SU-DHL-6 (cell line): ENCODE measurements around the gene RAVER2.
"Not testable (repeated sequence)": the region's sequence is repeated elsewhere in the genome, so short reads cannot be mapped to it uniquely, and the experiment has no call there.

Source experiments
- H2AFZ ChIP-seq: fragments of 200-600 bp; sonication (generic); 2 replicates; pipeline ENCODE4 v1.6.1; 2014; ENCODE audit warnings: low read depth, mild to moderate bottlenecking, moderate library complexity, mixed read lengths, antibody characterized with exemption, low read length; ENCODE audit not compliant: severe bottlenecking
- H3F3A ChIP-seq: fragments of 200-600 bp; shearing (Covaris generic); 2 replicates; pipeline ENCODE4 v1.6.0; 2016; ENCODE audit warnings: antibody characterized with exemption, mild to moderate bottlenecking; ENCODE audit not compliant: insufficient read depth
- H3K27ac ChIP-seq: fragments of 200-600 bp; sonication (generic); 2 replicates; pipeline ENCODE4 v1.5.1; 2016; ENCODE audit warnings: low read depth, mild to moderate bottlenecking, low read length, moderate library complexity, mixed read lengths
- H3K27me3 ChIP-seq: fragments of 200-600 bp; sonication (generic), shearing (Covaris generic); 2 replicates; pipeline ENCODE4 v1.6.0; 2014; ENCODE audit warnings: mild to moderate bottlenecking, low read length
- H3K36me3 ChIP-seq: fragments of 200-600 bp; sonication (generic); 2 replicates; pipeline ENCODE4 v1.6.1; 2014; ENCODE audit warnings: mild to moderate bottlenecking, low read length, mixed read lengths
- H3K4me2 ChIP-seq: fragments of 300-600, 200-600 bp; shearing (Covaris generic), sonication (generic); 2 replicates; pipeline ENCODE4 v1.6.0; 2014; ENCODE audit warnings: low read length, low read depth, mild to moderate bottlenecking; ENCODE audit not compliant: poor library complexity, severe bottlenecking
- H3K4me3 ChIP-seq: fragments of 200-600 bp; sonication (generic); 2 replicates; pipeline ENCODE4 v1.5.1; 2014; ENCODE audit warnings: antibody characterized with exemption, low read length, mild to moderate bottlenecking, mixed read lengths; ENCODE audit not compliant: insufficient read depth, poor library complexity, severe bottlenecking
- H3K79me2 ChIP-seq: fragments of 200-600 bp; sonication (generic); 2 replicates; pipeline ENCODE4 v1.6.1; 2014; ENCODE audit warnings: mild to moderate bottlenecking, low read length, moderate library complexity; ENCODE audit not compliant: insufficient read depth
- H3K9ac ChIP-seq: fragments of 200-600 bp; sonication (generic); 2 replicates; pipeline ENCODE4 v1.7.0; 2014; ENCODE audit warnings: mild to moderate bottlenecking, low read length
- H3K9me2 ChIP-seq: fragments of 200-600 bp; sonication (generic); replicated peaks from 2 replicates; pipeline ENCODE4 v1.6.1; 2014; ENCODE audit warnings: low read length; ENCODE audit not compliant: insufficient read depth
- H3K9me3 ChIP-seq: fragments of 200-600 bp; sonication (generic); 2 replicates; pipeline ENCODE4 v1.6.1; 2014; ENCODE audit warnings: low read length, mixed read lengths; ENCODE audit not compliant: insufficient read depth
- H4K20me1 ChIP-seq: fragments of 200-600 bp; sonication (generic); 2 replicates; pipeline ENCODE4 v1.6.1; 2014; ENCODE audit warnings: low read depth, mild to moderate bottlenecking, antibody characterized with exemption, low read length, moderate library complexity, mixed read lengths
- CTCF ChIP-seq: fragments of 200-600 bp; sonication (generic); IDR thresholded peaks from one replicate; pipeline ENCODE4 v1.5.1; 2017; ENCODE audit warnings: antibody characterized with exemption, mild to moderate bottlenecking, low read length, moderate library complexity; ENCODE audit not compliant: insufficient read depth, poor library complexity, severe bottlenecking
- EZH2phosphoT487 ChIP-seq: fragments of 200-600 bp; sonication (generic), shearing (Covaris generic); conservative IDR thresholded peaks from 2 replicates; pipeline ENCODE4 v1.6.1; 2018; ENCODE audit warnings: mild to moderate bottlenecking, antibody characterized with exemption, low read length, moderate library complexity, mixed read lengths

Gene RAVER2

GRCh38 chr1:64814427-64814826, 69.6 kb downstream of the RAVER2 start:
- H3F3A ChIP-seq, result no peaks in the 10 kb centered on the region
- no peak overlapping the region for H3K4me3 ChIP-seq
- H3K36me3 ChIP-seq, result no peaks in the 10 kb centered on the region
- no peak overlapping the region for H3K27ac ChIP-seq
- no peak overlapping the region for H2AFZ ChIP-seq
- no peaks in the 10 kb centered on the region for H4K20me1 ChIP-seq
- no peak overlapping the region for H3K4me2 ChIP-seq
- H3K79me2 ChIP-seq, result no peaks in the 10 kb centered on the region
- no peak for TF ChIP-seq EZH2phosphoT487
- no peak for TF ChIP-seq CTCF
- H3K9me3 ChIP-seq, result no peaks in the 10 kb centered on the region
- no peaks in the 10 kb centered on the region for H3K9me2 ChIP-seq
- H3K9ac ChIP-seq, result no peak overlapping the region
- H3K27me3 ChIP-seq, result no peaks in the 10 kb centered on the region

- H3K27me3 ChIP-seq, H3K36me3 ChIP-seq, H3K9me2 ChIP-seq, H3F3A ChIP-seq, H3K4me3 ChIP-seq, H3K9me3 ChIP-seq, H4K20me1 ChIP-seq, H2AFZ ChIP-seq, H3K9ac ChIP-seq, H3K4me2 ChIP-seq, H3K27ac ChIP-seq, H3K79me2 ChIP-seq: not testable (repeated sequence)
These were observed 72.5 kb downstream of the RAVER2 start for GRCh38 chr1:64817364-64817763.

GRCh38 chr1:64820572-64820971, 75.7 kb downstream of the RAVER2 start:
- H3K79me2 ChIP-seq, H2AFZ ChIP-seq, H3K4me3 ChIP-seq, H3K27me3 ChIP-seq, H3K36me3 ChIP-seq, H3K4me2 ChIP-seq, H3K9me2 ChIP-seq, H4K20me1 ChIP-seq, H3K9me3 ChIP-seq, H3K9ac ChIP-seq, H3F3A ChIP-seq, H3K27ac ChIP-seq: not testable (repeated sequence)

- no peak overlapping the region for H3K9ac ChIP-seq
These were observed 77.7 kb downstream of the RAVER2 start for GRCh38 chr1:64822621-64823020.

More at GRCh38 chr1:64822621-64823020, 77.7 kb downstream of the RAVER2 start:
- Histone ChIP-seq H2AFZ (no peak overlapping the region), H3K27me3 (no peaks in the 10 kb centered on the region), H3K27ac (no peak overlapping the region), H3K9me2 (no peaks in the 10 kb centered on the region), H3K36me3 (no peaks in the 10 kb centered on the region), H3K4me2 (no peak overlapping the region), H3F3A (no peaks in the 10 kb centered on the region), H3K4me3 (no peak overlapping the region), H4K20me1 (no peaks in the 10 kb centered on the region), H3K9me3 (no peaks in the 10 kb centered on the region), H3K79me2 (no peaks in the 10 kb centered on the region)
- no peak for TF ChIP-seq EZH2phosphoT487
- no peak for TF ChIP-seq CTCF
